IMR-90 (cell line): ENCODE data around the gene RNASEH2B. TPM values are rescaled to one million over a fixed set of nuclear protein-coding genes. Genes with fewer than 3 reads are reported as not detected.

Source experiments
- ATAC-seq: fragments of 200-7000 bp; cut with Tn5 transposase; 2 replicates; pipeline ENCODE4 v1.9.1; 2020; ENCODE audit warnings: low read depth, mild to moderate bottlenecking, moderate library complexity
- BruUV-seq: library from RNA; stranded (reverse); fragments of 400-500 nt; replicated peaks from 2 replicates; lab custom pipeline; 2021; lab: Mats Ljungman, UMichigan
- CTCF ChIA-PET: fragments of 300-600 bp; formaldehyde crosslinking; extraction: SDS; loops from one replicate; lab custom pipeline; 2021; ENCODE audit warnings: antibody characterized with exemption; lab: Yijun Ruan, JAX
- POLR2A ChIA-PET: fragments of 300-600 bp; sonication (Branson Sonifier 250); formaldehyde crosslinking; loops from one replicate; lab custom pipeline; 2022; ENCODE audit warnings: antibody characterized with exemption; ENCODE audit not compliant: unreplicated experiment; lab: Charles Lee
- DNase-seq: peaks from one replicate; pipeline ENCODE4 v3.0.0; 2013
- H2AFZ ChIP-seq: replicated peaks from 2 replicates; pipeline ENCODE3; 2013; ENCODE audit warnings: low read length, mild to moderate bottlenecking; ENCODE audit not compliant: poor library complexity
- H2AK5ac ChIP-seq: 2 replicates; pipeline ENCODE4 v1.6.1; 2013; ENCODE audit warnings: low read depth, low read length, inconsistent platforms
- H2AK9ac ChIP-seq: replicated peaks from 2 replicates; pipeline ENCODE3; 2013; ENCODE audit warnings: mild to moderate bottlenecking, low read depth, low read length, moderate library complexity; ENCODE audit not compliant: poor library complexity
- H2BK120ac ChIP-seq: 2 replicates; pipeline ENCODE4 v1.6.1; 2013; ENCODE audit warnings: low read depth, low read length, inconsistent platforms
- H2BK15ac ChIP-seq: 3 replicates; pipeline ENCODE4 v1.6.1; 2013; ENCODE audit warnings: low read depth, low read length, inconsistent platforms
- H2BK20ac ChIP-seq: 2 replicates; pipeline ENCODE4 v1.6.1; 2013; ENCODE audit warnings: low read depth, mild to moderate bottlenecking, inconsistent platforms, low read length, moderate library complexity
- H2BK5ac ChIP-seq: 2 replicates; pipeline ENCODE4 v1.6.1; 2013; ENCODE audit warnings: mild to moderate bottlenecking, low read depth, low read length, inconsistent platforms; ENCODE audit not compliant: poor library complexity, severe bottlenecking
- H3K14ac ChIP-seq: replicated peaks from 2 replicates; pipeline ENCODE4 v1.6.1; 2013; ENCODE audit warnings: low read depth, low read length, inconsistent platforms
- H3K18ac ChIP-seq: 2 replicates; pipeline ENCODE4 v1.6.1; 2013; ENCODE audit warnings: low read depth, low read length, control low read depth
- H3K23ac ChIP-seq: 2 replicates; pipeline ENCODE4 v1.6.1; 2013; ENCODE audit warnings: low read depth, low read length, inconsistent platforms
- H3K27ac ChIP-seq: 2 replicates; pipeline ENCODE4 v1.5.1; 2013; ENCODE audit warnings: mild to moderate bottlenecking, control low read depth, low read length; ENCODE audit not compliant: insufficient read depth
- H3K27me3 ChIP-seq: 2 replicates; pipeline ENCODE4 v1.6.1; 2013; ENCODE audit warnings: low read length; ENCODE audit not compliant: control insufficient read depth, insufficient read depth
- H3K36me3 ChIP-seq: 2 replicates; pipeline ENCODE4 v1.6.1; 2013; ENCODE audit warnings: low read length, mixed read lengths; ENCODE audit not compliant: control insufficient read depth, insufficient read depth
- H3K4ac ChIP-seq: 2 replicates; pipeline ENCODE4 v1.6.1; 2013; ENCODE audit warnings: low read depth, low read length, inconsistent platforms
- H3K4me1 ChIP-seq: 2 replicates; pipeline ENCODE4 v1.6.1; 2013; ENCODE audit warnings: low read length, mixed read lengths; ENCODE audit not compliant: control insufficient read depth, insufficient read depth
- H3K4me2 ChIP-seq: 2 replicates; pipeline ENCODE4 v1.6.1; 2013; ENCODE audit warnings: low read depth, mild to moderate bottlenecking, control low read depth, low read length, moderate library complexity
- H3K4me3 ChIP-seq: 2 replicates; pipeline ENCODE4 v1.5.1; 2013; ENCODE audit warnings: low read depth, mild to moderate bottlenecking, control low read depth, low read length, moderate library complexity; ENCODE audit not compliant: insufficient read depth
- H3K56ac ChIP-seq: 2 replicates; pipeline ENCODE4 v1.6.1; 2013; ENCODE audit warnings: low read length, inconsistent platforms; ENCODE audit not compliant: insufficient read depth; ENCODE audit errors: extremely low read depth
- H3K79me1 ChIP-seq, 2 experiments: 2 replicates each; pipeline ENCODE4 v1.6.1; 2013; ENCODE audit warnings: low read length in 2 of 2, inconsistent platforms in 1 of 2, low read depth in 1 of 2
- H3K9ac ChIP-seq: 2 replicates; pipeline ENCODE4 v1.6.1; 2013; ENCODE audit warnings: low read depth, low read length, control low read depth
- H3K9me1 ChIP-seq: 2 replicates; pipeline ENCODE4 v1.6.1; 2013; ENCODE audit warnings: low read length, inconsistent platforms; ENCODE audit not compliant: insufficient read depth
- H3K9me3 ChIP-seq: 2 replicates; pipeline ENCODE4 v1.6.1; 2013; ENCODE audit warnings: low read length; ENCODE audit not compliant: control insufficient read depth, insufficient read depth
- H4K20me1 ChIP-seq: 2 replicates; pipeline ENCODE4 v1.6.1; 2013; ENCODE audit warnings: low read length, inconsistent platforms; ENCODE audit not compliant: insufficient read depth
- H4K5ac ChIP-seq: 2 replicates; pipeline ENCODE4 v1.6.1; 2013; ENCODE audit warnings: mild to moderate bottlenecking, low read depth, low read length, control low read depth
- H4K8ac ChIP-seq, 2 experiments: 2 replicates each; pipeline ENCODE4 v1.6.1; 2013; ENCODE audit warnings: low read depth in 2 of 2, low read length in 2 of 2, control low read depth in 1 of 2, inconsistent platforms in 1 of 2
- H4K91ac ChIP-seq: 2 replicates; pipeline ENCODE4 v1.6.1; 2013; ENCODE audit warnings: low read depth, low read length, inconsistent platforms; ENCODE audit not compliant: insufficient read depth
- BHLHE40 ChIP-seq: fragments of 150-350 bp; IDR thresholded peaks from 2 replicates; pipeline ENCODE4 v1.6.1; 2016; ENCODE audit warnings: mild to moderate bottlenecking, low read depth, low read length
- RAD21 ChIP-seq: IDR thresholded peaks from 2 replicates; pipeline ENCODE4 v1.6.1; 2012; ENCODE audit warnings: low read length, improper control_type of control experiment
- WGBS, 2 experiments: methylation state at CpG; one replicate each; pipeline versions ENCODE4 v1.1.5 to v1.1.7; 2013; ENCODE audit warnings: missing lambda C conversion rate in 2 of 2; ENCODE audit not compliant: insufficient read length in 1 of 2; ENCODE audit errors: extremely low coverage in 2 of 2; 5-methylcytosine and 5-hydroxymethylcytosine counted together
- dilution Hi-C: fragments of 300-500 bp; cut with HindIII; formaldehyde crosslinking; loops from one replicate; pipeline ENCODE4 v1.14.3; 2018; ENCODE audit warnings: low sequenced_read_pairs; ENCODE audit not compliant: unreplicated experiment
- in situ Hi-C: fragments of 300-500 bp; cut with MboI; formaldehyde crosslinking; loops from 3 replicates; pipeline ENCODE4 v1.14.3; 2019; ENCODE audit warnings: low sequenced_read_pairs, inconsistent platforms, mixed read lengths
- intact Hi-C: fragments of 100-400 bp; cut with micrococcal nuclease; formaldehyde crosslinking; loops from 2 replicates; pipeline ENCODE4 v1.10.0; 2022
- polyA plus RNA-seq, 3 experiments: library from polyadenylated mRNA; depleted of rRNA; stranded (reverse); fragments of >200 nt; gene quantifications; 2 replicates each; pipeline ENCODE4 v1.2.3, GENCODE V29; 2012; ENCODE audit warnings: low replicate concordance in 1 of 3
- total RNA-seq: library from RNA; depleted of rRNA; stranded (reverse); fragments of >200 nt; gene quantifications from 2 replicates; pipeline ENCODE4 v1.2.3, GENCODE V29; 2012
- TF ChIP-seq, protein P1 (sequence below): fragments of 150-350 bp; IDR thresholded peaks from 2 replicates; pipeline ENCODE4 v1.6.1; 2017; ENCODE audit warnings: mild to moderate bottlenecking, antibody characterized with exemption, low read length, low read depth

RNASEH2B gene
- total and polyA plus RNA-seq, 2 of the 4 experiments (the other 2 are of a cell fraction) = 11.2 to 14.2 TPM

- H3K79me1 ChIP-seq = no peaks in the 10 kb centered on the region
- H2BK20ac ChIP-seq = no peak overlapping the region
- H3K4me1 ChIP-seq = peaks cover 4% of the 10 kb centered on the region; the same call in 1 of the 2 replicates
- no peak overlapping the region for H4K5ac ChIP-seq
- ChIA-PET CTCF (no interaction called here), POLR2A (no interaction called here)
- H2AK9ac ChIP-seq = no peak overlapping the region
- H3K9ac ChIP-seq = no peak overlapping the region
- no peak overlapping the region for H4K8ac ChIP-seq
- intact Hi-C loops (no loop called here), in situ Hi-C loops (no loop called here), dilution Hi-C loops (no loop called here)
- H2BK5ac ChIP-seq = no peak overlapping the region
- H4K91ac ChIP-seq = no peak overlapping the region
- H2AK5ac ChIP-seq = no peak overlapping the region
- TF ChIP-seq, protein P1, sequence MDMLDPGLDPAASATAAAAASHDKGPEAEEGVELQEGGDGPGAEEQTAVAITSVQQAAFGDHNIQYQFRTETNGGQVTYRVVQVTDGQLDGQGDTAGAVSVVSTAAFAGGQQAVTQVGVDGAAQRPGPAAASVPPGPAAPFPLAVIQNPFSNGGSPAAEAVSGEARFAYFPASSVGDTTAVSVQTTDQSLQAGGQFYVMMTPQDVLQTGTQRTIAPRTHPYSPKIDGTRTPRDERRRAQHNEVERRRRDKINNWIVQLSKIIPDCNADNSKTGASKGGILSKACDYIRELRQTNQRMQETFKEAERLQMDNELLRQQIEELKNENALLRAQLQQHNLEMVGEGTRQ = no peak
- no peak for TF ChIP-seq RAD21
- TF ChIP-seq BHLHE40 = no peak
- H3K4me3 ChIP-seq = no peak overlapping the region
- H2AFZ ChIP-seq = no peak overlapping the region
- H2BK120ac ChIP-seq = no peak overlapping the region
- no peaks in the 10 kb centered on the region for H3K9me3 ChIP-seq
- H3K36me3 ChIP-seq = no peaks in the 10 kb centered on the region
- H4K20me1 ChIP-seq = no peaks in the 10 kb centered on the region
- H3K56ac ChIP-seq = no peak overlapping the region
- no peaks in the 10 kb centered on the region for H3K9me1 ChIP-seq
- peaks cover 12% of the 10 kb centered on the region for H3K27me3 ChIP-seq
- H2BK15ac ChIP-seq = no peak overlapping the region
- ATAC-seq (no peak), DNase-seq (no peak)
- no peak overlapping the region for H3K4ac ChIP-seq
- H3K18ac ChIP-seq = no peak overlapping the region
- 71% methylated on average over 6 of the region's 9 CpGs; no CpG with 5 or more reads in 1 of the 2 experiments for WGBS, 2 experiments
- H3K14ac ChIP-seq = no peak overlapping the region
- H3K23ac ChIP-seq = no peak overlapping the region
- no peak overlapping the region for H3K4me2 ChIP-seq
- no TSS peak for BruUV-seq
- no peak overlapping the region for H3K27ac ChIP-seq
Observed at GRCh38 chr13:50994651-50995050, 85.1 kb downstream of the RNASEH2B start.
